ENCODE data around the gene JAKMIP3.

Gene JAKMIP3

GRCh38 chr10:132097609-132098377, 32.0 kb downstream of the JAKMIP3 start:
- no peak for DNase-seq (ENCODE audit: low spot score)

DNA sequence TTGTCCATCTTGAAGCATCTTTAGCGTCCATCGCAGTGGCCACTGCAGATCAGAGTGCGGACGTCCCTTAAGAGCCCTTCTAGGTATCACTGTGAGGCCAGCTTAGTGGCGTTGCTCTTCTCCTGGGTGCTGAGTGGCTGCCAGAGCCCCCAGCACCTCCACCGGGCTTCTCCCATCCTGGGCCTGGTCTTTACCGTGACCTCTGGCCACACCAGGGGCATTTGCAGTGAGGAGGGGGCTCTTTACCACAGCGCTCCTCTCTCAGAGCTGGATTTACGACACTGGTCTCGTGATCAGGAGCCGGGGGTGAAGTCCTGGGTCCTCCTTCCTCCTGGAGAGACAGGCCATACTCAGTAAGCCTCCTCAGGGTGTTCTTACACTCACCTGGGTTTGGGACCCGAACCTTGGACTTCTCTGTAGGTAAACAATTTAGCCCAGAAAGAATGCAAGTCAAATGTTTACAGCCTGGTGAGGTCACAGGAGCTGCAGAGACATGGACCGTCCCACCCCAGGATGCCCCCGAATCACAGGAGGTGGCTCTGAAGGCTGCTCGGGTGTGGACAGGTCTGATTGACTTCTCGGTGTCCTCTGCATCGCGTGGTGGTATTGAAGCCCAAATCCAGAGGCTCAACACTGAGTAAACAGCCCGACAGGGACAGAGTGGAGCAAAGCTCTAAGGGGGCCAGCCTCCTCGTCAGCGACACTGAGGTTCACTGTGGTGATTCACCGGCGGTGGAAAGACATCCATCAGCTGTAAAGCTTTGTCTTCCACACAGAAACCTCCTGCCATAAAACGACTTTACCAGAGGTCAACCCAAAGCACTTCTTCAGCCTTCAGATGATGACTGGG, 33.0 kb downstream of the JAKMIP3 start:
- no peak for DNase-seq (ENCODE audit: low spot score)

GRCh38 chr10:132099389-132100090, 33.8 kb downstream of the JAKMIP3 start:
- DNase-seq (ENCODE audit: low spot score) = no peak

DNA sequence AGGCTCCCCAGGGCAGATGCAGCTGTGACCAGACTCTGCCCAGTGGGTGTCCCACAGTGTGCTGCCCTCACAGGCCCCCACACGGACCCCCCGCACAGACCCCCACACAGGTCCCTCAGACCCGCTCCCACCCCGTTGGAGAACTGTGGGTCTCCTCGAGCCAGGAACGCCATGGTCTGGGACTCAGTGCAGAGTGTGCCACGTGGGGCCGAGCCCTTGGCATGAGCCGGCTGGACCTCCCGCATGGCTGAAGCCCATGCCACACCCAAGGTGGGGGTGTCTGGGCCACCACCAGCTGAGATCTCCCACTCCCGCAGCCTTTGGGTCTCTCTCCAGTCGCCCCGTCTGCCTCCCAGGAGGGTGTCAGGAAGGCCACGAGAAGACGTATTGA, 34.3 kb downstream of the JAKMIP3 start:
- DNase-seq (ENCODE audit: low spot score) = no peak

GRCh38 chr10:132100556-132101349, 35.0 kb downstream of the JAKMIP3 start:
- no peak for DNase-seq (ENCODE audit: low spot score)

DNA sequence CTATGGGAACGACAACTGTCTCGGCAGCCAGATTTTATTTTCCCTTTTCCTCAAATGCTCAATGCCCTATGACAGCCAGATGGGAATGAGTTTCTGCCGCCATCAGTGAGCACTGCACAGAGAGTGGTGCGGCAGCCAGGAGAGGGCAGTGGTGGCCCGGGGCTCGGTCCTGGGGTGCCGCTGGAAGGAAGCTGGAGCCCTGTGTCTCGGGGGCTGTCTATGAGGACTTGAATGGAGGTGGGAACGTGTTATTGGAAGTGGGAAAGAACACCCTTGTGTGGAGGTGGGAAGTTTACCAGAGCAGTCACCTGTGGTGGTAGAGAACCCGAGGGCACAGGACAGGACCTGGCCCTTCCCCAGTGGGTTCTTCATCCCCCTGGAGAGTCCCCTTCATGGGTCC, 35.8 kb downstream of the JAKMIP3 start:
- no peak for DNase-seq (ENCODE audit: low spot score)

GRCh38 chr10:132102071-132102716, 36.4 kb downstream of the JAKMIP3 start:
- DNase-seq (ENCODE audit: low spot score) = no peak

GRCh38 chr10:132102717-132103110, 37.0 kb downstream of the JAKMIP3 start:
- no peak for DNase-seq (ENCODE audit: low spot score)

DNA sequence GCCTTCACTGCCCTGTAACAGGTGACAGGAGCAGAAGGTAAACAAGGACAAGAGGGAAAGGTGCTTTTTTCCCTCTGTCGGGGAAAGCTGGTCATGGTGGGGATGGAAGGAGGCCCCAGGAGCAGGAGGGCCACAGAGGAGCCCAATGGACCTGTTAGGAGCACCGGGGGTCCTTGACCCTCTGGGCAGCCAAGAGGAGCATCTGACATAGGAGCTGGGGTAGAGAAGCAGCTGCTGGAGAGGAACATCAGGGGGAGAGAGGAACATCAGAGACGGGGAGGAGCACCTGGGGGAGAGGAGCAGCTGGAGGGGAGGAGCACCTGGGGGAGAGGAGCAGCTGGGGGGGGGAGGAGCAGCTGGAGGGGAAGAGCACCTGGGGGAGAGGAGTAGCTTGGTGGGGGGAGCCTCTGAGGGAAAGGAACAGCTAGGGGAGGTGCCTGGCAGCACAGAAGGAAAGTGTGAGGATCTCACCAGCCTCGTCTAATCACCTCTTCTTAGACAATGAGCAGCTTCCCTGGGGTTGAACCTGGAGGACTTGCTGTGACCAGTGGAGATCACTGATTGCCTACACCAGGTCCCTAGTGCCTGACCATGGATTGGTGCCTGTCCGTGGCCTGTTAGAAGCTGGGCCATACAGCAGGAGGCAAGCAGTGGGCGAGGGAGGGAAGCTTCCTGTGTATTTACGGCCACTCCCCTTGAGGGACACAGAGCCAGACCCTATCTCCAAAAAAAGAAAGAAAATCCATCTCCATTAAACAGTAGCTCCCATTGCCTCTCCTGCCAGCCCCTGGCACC, 37.6 kb downstream of the JAKMIP3 start:
- no peak for DNase-seq (ENCODE audit: low spot score)

- DNase-seq (ENCODE audit: low spot score) = no peak
These were observed 38.3 kb downstream of the JAKMIP3 start for GRCh38 chr10:132104062-132104461.

GRCh38 chr10:132104471-132105301, 38.9 kb downstream of the JAKMIP3 start:
- no peak for DNase-seq (ENCODE audit: low spot score)

DNA sequence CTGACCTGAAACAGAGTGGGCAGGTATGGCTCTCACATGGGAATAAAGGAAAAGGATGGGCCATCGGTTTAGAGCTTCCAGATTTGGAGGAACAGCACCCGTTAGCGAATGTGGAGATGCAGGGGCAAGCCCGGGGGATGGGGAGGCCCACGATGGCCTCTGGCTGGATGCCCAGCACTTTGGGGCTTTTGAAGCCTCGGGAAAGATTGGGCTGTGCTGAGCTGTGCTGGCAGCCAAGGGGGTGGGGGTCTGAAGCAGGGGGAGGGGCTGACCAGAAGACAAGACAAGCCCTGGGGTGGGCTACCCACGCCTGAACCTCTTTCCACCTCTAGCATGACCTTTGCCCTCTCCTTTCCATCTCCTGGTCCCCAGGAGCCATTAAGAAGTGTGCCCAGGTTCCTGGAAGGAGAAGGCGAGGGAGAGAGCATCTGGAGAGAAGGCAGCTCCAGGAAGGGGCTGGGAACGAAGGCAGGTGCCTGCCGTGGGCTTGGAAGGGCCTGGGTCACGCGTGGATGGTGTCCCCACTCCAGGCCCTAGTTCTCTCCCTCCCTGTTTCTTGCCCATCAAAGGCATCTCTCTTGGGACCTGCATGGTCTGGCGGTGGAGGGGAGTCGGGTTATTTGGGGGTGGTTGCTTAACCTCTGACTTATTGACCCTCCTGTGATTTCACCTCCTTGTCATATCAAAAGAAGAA, 39.7 kb downstream of the JAKMIP3 start:
- no peak for DNase-seq (ENCODE audit: low spot score)

- DNase-seq (ENCODE audit: low spot score) = no peak
These were observed 40.7 kb downstream of the JAKMIP3 start for GRCh38 chr10:132106431-132106830.

DNA sequence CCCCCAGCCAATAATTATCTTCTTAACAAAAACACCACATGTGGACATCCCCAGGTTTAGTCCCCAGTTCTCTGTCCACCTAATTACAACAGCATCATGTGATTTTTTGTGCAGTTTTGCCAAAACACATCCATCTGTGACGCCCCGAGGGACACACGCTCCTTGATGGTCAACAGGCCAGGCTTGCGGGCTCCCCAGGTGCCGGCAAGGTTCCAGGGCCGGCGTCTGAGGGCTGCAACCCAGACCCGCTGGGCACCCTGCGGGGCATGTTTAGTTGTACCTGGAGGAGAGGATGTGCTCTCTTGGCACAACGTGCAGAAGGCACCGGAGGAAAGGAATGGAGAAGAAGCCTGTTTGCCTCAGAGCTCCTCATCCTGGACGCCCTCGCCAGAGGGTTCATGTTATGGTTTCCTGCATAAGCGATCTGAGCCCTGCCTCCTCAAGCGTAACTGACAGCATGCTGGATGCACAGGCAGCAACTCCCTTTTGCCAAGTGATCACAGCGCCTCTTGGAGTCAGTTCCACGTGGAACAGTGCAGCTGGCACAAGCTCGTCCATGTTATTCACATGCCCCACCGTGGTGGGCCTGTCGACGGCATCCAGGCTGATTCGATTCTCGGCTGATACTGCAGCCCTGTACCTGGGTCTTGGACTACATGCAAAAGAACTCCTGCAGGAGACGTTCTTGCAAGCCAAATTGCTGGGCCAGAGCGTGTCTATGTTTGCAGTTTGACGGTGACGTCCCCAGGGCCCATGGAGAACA, 41.6 kb downstream of the JAKMIP3 start:
- DNase-seq (ENCODE audit: low spot score) = no peak

- no peak for DNase-seq (ENCODE audit: low spot score)
These were observed 42.5 kb downstream of the JAKMIP3 start for GRCh38 chr10:132107949-132108877.

DNA sequence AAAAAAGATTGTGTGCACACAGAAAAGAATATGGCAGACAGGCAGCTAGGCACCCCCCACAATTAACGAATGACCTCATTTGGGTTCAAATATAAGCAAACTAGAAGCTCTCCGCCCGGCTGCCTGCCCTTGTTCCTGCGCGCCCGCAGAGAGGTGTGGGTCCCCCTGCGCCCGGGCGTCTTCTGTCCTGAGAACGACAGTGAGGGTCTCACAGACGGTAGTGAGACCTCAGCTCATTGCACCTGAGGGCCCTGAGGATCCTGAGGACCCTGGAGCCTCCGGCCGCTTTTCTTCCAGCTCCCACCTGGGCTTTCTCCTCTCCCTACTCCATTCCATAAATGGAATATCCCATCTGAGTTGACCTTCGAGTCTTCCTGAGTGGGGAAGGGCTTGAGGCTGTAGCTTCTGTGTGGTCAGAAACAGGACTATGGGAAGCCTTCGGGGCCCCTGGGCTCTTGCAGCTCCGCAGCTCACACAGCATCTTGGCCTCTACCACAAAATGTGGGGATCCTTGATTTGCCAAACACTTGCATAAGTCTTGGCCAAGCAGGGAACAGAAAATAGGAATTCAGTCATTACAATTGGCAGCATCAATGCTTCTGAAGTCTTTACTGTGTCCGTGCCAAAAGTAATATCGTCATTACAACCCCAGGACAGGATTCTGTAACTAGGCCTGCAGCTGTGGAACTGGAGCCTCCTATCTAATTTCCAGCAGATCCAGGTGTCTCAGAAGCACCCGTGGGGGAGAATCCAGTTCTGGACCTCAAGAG, 43.8 kb downstream of the JAKMIP3 start:
- DNase-seq (ENCODE audit: low spot score) = no peak

Measured in CD4-positive, alpha-beta T cell treated with Interleukin-2 at 100 ng/mL for 4 hours (primary cell).